GM20431 (cell line): ENCODE results near the gene GEMIN8.

Experiments used
- in situ Hi-C: fragments of 300-500 bp; cut with MseI, MboI; formaldehyde crosslinking; loops from one replicate; pipeline ENCODE4 v1.15.0; 2020; ENCODE audit warnings: low sequenced_read_pairs; ENCODE audit not compliant: unreplicated experiment

The GEMIN8 gene

GRCh38 chrX:13956998-13957397 is 72.7 kb downstream of the GEMIN8 start:
- in situ Hi-C loops = no loop called here
